GM18870 (cell line): ENCODE data around the gene LPAR2.
A peak's percentile ranks its signal among the peaks of the same experiment; 100 is the strongest.
"Not testable (repeated sequence)": the region's sequence is repeated elsewhere in the genome, so short reads cannot be mapped to it uniquely, and the experiment has no call there.

ENCODE experiments used
- ATAC-seq: cut with Tn5 transposase; IDR thresholded peaks from one replicate; pipeline ENCODE4 v1.9.1; 2021; ENCODE audit warnings: moderate library complexity; ENCODE audit not compliant: unreplicated experiment

The LPAR2 gene

GRCh38 chr19:19602136-19602712 lies 25.8 kb downstream of the LPAR2 start:
- ATAC-seq: no peak

GRCh38 chr19:19600793-19601330 lies 27.2 kb downstream of the LPAR2 start:
- no peak for ATAC-seq

- not testable (repeated sequence) for ATAC-seq
Measured at GRCh38 chr19:19598728-19599451, 29.1 kb downstream of the LPAR2 start.

GRCh38 chr19:19597809-19598306 lies 30.2 kb downstream of the LPAR2 start:
- peak; percentile 77 for ATAC-seq

- ATAC-seq: no peak
Measured at GRCh38 chr19:19595171-19595701, 32.8 kb downstream of the LPAR2 start.

- ATAC-seq: no peak
Measured at GRCh38 chr19:19594381-19594780, 33.6 kb downstream of the LPAR2 start.

GRCh38 chr19:19592690-19593089 lies 35.3 kb downstream of the LPAR2 start:
- no peak for ATAC-seq

GRCh38 chr19:19591133-19591825 lies 36.7 kb downstream of the LPAR2 start:
- no peak for ATAC-seq

GRCh38 chr19:19588546-19588945 lies 39.5 kb downstream of the LPAR2 start:
- ATAC-seq: no peak

- ATAC-seq: no peak
Measured at GRCh38 chr19:19587771-19588170, 40.2 kb downstream of the LPAR2 start.

GRCh38 chr19:19584356-19584755 lies 43.7 kb downstream of the LPAR2 start:
- no peak for ATAC-seq

GRCh38 chr19:19582471-19582870 lies 45.5 kb downstream of the LPAR2 start:
- ATAC-seq: no peak

GRCh38 chr19:19581391-19581790 lies 46.6 kb downstream of the LPAR2 start:
- ATAC-seq: no peak

GRCh38 chr19:19580418-19580817 lies 47.6 kb downstream of the LPAR2 start:
- ATAC-seq: no peak

GRCh38 chr19:19579533-19580361 lies 48.3 kb downstream of the LPAR2 start:
- ATAC-seq: no peak

GRCh38 chr19:19578252-19578651 lies 49.8 kb downstream of the LPAR2 start:
- no peak for ATAC-seq

- ATAC-seq: no peak
Measured at GRCh38 chr19:19575411-19575810, 52.6 kb downstream of the LPAR2 start.
